Left cardiac atrium (tissue), 4 donors: ENCODE data around the gene BIN2. TPM values are rescaled to one million over a fixed set of nuclear protein-coding genes. Genes with fewer than 3 reads are reported as not detected.
"Not testable (repeated sequence)": the region's sequence is repeated elsewhere in the genome, so short reads cannot be mapped to it uniquely, and the experiment has no call there.

Experiments
- ATAC-seq, 2 donors: fragments of 200-7000 bp; cut with Tn5 transposase; one replicate each; pipeline ENCODE4 v1.9.1; 2020; ENCODE audit warnings: mild to moderate bottlenecking in 2 of 2, moderate library complexity in 2 of 2
- DNase-seq: peaks from one replicate; pipeline ENCODE4 v3.0.0-alpha.2; 2020
- intact Hi-C, 2 donors: fragments of 100-400 bp; cut with DNase I; formaldehyde crosslinking; loops; one replicate each; pipeline versions ENCODE4 v1.14.1 to v1.15.1; 2022 to 2023
- total RNA-seq, 2 donors: library from RNA; stranded (reverse); fragmentation: NEBNext Ultra II Directional; extraction: Animal tissue kit (Norgen Biotek cat#: 25700); gene quantifications; one replicate each; pipeline ENCODE4 v1.2.1, GENCODE V29; 2021
- donor health status: DM: no; HTN: yes; CAD: no.
- donor health status: DM: no; HTN: yes; CAD: no; lungs with severe emphysema.
- donor health status: DM: yes; HTN: yes; CAD: no.
- donor health status: Dilated cardiomyopathy.

Gene BIN2
- total RNA-seq, 2 donors from 2014 or later: 3.2 to 4.0 TPM

DNA sequence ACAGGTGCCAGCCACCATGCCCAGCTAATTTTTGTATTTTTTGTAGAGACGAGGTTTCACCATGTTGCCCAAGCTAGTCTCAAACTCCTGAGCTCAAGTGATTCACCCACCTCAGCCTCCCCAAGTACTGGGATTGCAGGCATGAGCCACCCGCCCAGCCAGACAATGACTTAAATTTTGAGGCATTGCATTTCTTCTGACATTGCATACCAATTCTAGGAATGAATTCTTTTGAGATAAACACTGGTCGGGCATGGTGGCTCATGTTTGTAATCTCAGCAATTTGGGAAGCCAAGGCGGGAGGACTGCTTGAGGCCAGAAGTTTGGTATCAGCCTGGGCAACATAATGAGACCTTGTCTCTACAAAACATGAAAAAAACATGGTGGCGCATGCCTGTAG lies 25.1 kb upstream of the BIN2 start:
- no peak for DNase-seq
- intact Hi-C loops: no loop called here
- ATAC-seq: no peak

- DNase-seq: no peak
- ATAC-seq: no peak
- intact Hi-C loops: no loop called here
These were observed 24.1 kb upstream of the BIN2 start for GRCh38 chr12:51348116-51348515.

DNA sequence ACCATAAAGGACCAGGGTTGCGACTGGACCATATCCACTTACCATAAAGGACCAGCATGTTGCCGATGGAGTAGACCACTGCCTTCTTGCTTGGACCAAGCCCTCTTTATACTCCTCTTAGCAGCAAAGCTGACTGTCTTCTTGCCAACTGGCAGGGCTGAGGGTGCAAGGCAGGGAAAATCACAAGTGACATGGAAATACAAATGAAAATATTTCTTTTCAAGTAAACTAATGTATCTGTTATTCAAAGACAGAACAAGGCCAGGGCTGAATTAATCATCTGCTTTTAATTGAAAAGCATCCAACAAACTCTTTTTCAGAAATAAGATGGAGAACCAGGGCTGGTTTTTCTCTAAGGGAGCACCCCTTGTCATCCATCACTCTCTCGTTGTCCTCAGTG lies 22.6 kb upstream of the BIN2 start, which contains the start of gene CELA1:
Gene CELA1 (minus strand): TSS at position 99 of the 400 bp plus-strand sequence. CDS start 41 bp downstream, at position 58.
- intact Hi-C loops: no loop called here
- ATAC-seq: no peak
- DNase-seq: no peak

- ATAC-seq (no peak), DNase-seq (no peak)
- intact Hi-C loops: no loop called here
These were observed 21.7 kb upstream of the BIN2 start for GRCh38 chr12:51345681-51346080.

GRCh38 chr12:51343201-51343600 lies 19.2 kb upstream of the BIN2 start:
- ATAC-seq (no peak), DNase-seq (no peak)
- intact Hi-C loops: no loop called here

GRCh38 chr12:51342416-51342815 lies 18.4 kb upstream of the BIN2 start:
- ATAC-seq: no peak
- no peak for DNase-seq
- intact Hi-C loops: no loop called here

- intact Hi-C loops: loop anchor here in 1 of 2 donors (1.0 kb wide), 1 partner anchor 72 kb away; no protein-coding TSS in a partner anchor
- DNase-seq: peak; percentile 51
- ATAC-seq: peak; percentile 88 to 90
These were observed 17.5 kb upstream of the BIN2 start for GRCh38 chr12:51341251-51342007.

- intact Hi-C loops: no loop called here
- DNase-seq (no peak), ATAC-seq (no peak)
These were observed 15.8 kb upstream of the BIN2 start for GRCh38 chr12:51339750-51340149.

- ATAC-seq, intact Hi-C loops: not testable (repeated sequence)
These were observed 13.4 kb upstream of the BIN2 start for GRCh38 chr12:51337336-51337735.

GRCh38 chr12:51335931-51336330 lies 12.0 kb upstream of the BIN2 start:
- intact Hi-C loops: no loop called here
- ATAC-seq (no peak), DNase-seq (no peak)

More at GRCh38 chr12:51337336-51337735, 13.4 kb upstream of the BIN2 start:
- not testable (repeated sequence) for DNase-seq

GRCh38 chr12:51334764-51335163 lies 10.8 kb upstream of the BIN2 start:
- ATAC-seq: no peak
- intact Hi-C loops: no loop called here

DNA sequence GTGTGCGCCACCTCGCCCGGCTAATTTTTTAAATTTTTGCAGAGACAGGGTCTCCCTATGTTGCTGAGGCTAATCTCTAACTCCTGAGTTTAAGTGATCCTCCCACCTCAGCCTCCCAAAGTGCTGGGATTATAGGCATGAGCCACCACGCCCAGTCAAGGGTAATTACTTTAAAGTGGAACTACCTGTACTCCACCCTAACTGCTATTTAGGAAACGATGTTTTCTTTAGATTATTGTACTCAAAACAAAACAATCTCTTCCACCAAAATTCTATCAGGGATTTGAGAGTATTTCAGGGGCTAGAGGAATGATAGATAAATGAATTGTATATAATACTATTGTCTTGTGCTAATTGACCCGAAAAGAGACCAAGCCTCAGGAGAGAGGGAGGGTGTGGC lies 9.6 kb upstream of the BIN2 start:
- ATAC-seq: no peak
- DNase-seq: no peak
- intact Hi-C loops: no loop called here

More at GRCh38 chr12:51334764-51335163, 10.8 kb upstream of the BIN2 start:
- no peak for DNase-seq

GRCh38 chr12:51330186-51330585 lies 6.2 kb upstream of the BIN2 start:
- ATAC-seq (no peak), DNase-seq (no peak)
- intact Hi-C loops: no loop called here

DNA sequence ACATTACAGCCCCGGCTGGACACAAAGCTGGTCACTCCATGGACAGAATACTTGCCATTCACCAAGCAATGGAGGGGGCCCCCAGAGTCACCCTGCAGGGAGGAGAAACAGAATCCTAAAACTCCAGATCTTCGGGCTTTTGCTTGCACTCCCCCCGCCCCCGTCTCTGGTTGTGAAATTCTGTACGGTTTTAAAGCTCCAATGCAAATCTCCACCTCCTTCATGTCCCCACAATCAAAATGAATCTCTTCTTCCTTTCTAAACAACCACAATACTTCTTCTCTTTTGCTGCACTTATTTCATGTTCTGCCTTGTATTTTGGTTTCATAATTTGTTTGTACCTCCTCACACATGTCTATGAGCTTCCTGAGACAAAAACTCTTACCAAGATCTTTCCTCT lies 5.8 kb upstream of the BIN2 start:
- intact Hi-C loops: no loop called here
- no peak for ATAC-seq
- no peak for DNase-seq

- no peak for ATAC-seq
- no peak for DNase-seq
- intact Hi-C loops: no loop called here
These were observed 4.6 kb upstream of the BIN2 start for GRCh38 chr12:51328587-51328986.

- intact Hi-C loops: no loop called here
- peak; percentile 74 to 86 for ATAC-seq
- peak; percentile 34 for DNase-seq
These were observed 2.9 kb upstream of the BIN2 start for GRCh38 chr12:51326698-51327439.

GRCh38 chr12:51324953-51325352 lies 979 bp upstream of the BIN2 start:
- intact Hi-C loops: no loop called here
- DNase-seq: no peak
- ATAC-seq: no peak

DNA sequence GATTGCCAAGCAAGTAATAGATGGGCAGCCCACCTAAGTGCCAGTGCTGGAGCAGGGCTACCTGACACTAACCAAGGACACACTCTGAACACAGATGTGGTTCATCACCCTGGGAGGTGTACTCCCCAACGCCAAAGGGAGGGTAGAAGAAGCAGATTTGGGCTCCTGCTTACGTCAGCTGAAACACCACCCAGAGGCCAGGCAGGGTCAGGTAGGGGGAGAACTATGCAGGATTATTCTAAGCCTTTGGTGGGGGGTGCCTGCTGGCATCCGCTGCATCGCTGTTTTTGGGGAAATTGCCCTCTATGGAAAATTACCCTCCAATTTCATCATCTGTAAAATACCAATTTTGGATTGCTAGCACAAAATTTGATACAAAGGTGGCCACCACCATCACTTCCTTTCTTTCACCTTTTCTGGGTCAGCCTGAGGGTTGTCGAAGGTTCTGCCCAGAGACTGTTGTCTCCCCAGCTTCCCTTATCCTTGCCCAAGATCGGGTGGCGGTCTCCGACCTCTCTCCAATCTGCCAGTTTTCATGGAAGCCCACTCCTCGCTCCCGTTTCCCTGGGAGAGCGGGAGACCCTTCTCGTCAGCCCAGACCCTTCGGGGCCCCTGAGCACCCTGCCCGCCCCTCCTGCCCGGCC lies 535 bp downstream of the BIN2 start:
- intact Hi-C loops: no loop called here
- no peak for DNase-seq
- ATAC-seq: peak in 1 of 2 donors; percentile 25

DNA sequence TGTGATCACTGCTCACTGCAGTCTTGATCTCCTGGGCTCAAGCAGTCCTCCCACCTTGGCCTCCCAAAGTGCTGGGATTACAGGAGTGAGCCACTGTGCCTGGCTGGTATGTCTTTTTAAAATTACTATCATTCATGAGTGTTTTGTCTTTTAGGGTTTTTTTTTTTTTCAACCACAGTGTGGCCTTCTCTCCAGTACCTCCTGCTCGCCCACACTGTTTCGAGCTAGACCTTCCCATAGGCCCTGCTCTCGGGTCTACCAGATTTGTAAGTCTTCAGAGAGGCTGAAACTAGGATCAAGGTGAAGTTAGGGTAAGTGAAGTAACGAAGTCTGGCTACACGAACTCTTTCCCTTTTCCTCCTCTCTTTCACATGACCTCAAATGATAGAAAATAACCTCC lies 1.5 kb downstream of the BIN2 start:
- intact Hi-C loops: no loop called here
- ATAC-seq (no peak), DNase-seq (no peak)

- intact Hi-C loops: no loop called here
- ATAC-seq (no peak), DNase-seq (no peak)
These were observed 2.1 kb downstream of the BIN2 start for GRCh38 chr12:51321882-51322281.
